Coronary artery (tissue), 2 donors: ENCODE data around the gene ENTHD1.
"Not testable (repeated sequence)": the region's sequence is repeated elsewhere in the genome, so short reads cannot be mapped to it uniquely, and the experiment has no call there.

Source experiments
- DNase-seq: peaks from one replicate; pipeline ENCODE4 v3.0.0-alpha.2; 2017; ENCODE audit warnings: low spot score
- H3K27ac ChIP-seq, 2 donors: fragments of 200-600 bp; sonication (generic); one replicate each; pipeline ENCODE4 v1.5.1; 2016 to 2019
- H3K4me3 ChIP-seq: fragments of 200-600 bp; sonication (generic); 2 replicates; pipeline ENCODE4 v1.5.1; 2016; ENCODE audit warnings: mild to moderate bottlenecking, moderate library complexity
- CTCF ChIP-seq: fragments of 200-600 bp; sonication (generic); IDR thresholded peaks from one replicate; pipeline ENCODE4 v1.5.1; 2019; ENCODE audit warnings: antibody characterized with exemption

The ENTHD1 gene

GRCh38 chr22:39744353-39744752 lies 149.2 kb downstream of the ENTHD1 start:
- no peak for DNase-seq
- Histone ChIP-seq H3K27ac (no peak overlapping the region), H3K4me3 (no peak overlapping the region)
- no peak for TF ChIP-seq CTCF

- Histone ChIP-seq H3K4me3 (no peak overlapping the region), H3K27ac (no peak overlapping the region)
- TF ChIP-seq CTCF = no peak
- no peak for DNase-seq
These were observed 149.6 kb downstream of the ENTHD1 start for GRCh38 chr22:39743935-39744334.

GRCh38 chr22:39739338-39740027 lies 154.1 kb downstream of the ENTHD1 start:
- TF ChIP-seq CTCF = no peak
- no peak for DNase-seq
- no peak overlapping the region for H3K4me3 ChIP-seq
- no peak overlapping the region for H3K27ac ChIP-seq

GRCh38 chr22:39738746-39739145 lies 154.8 kb downstream of the ENTHD1 start:
- DNase-seq = no peak
- Histone ChIP-seq H3K27ac (no peak overlapping the region), H3K4me3 (no peak overlapping the region)
- TF ChIP-seq CTCF = no peak

- H3K27ac ChIP-seq = no peak overlapping the region
- no peak for TF ChIP-seq CTCF
- DNase-seq = no peak
- no peak overlapping the region for H3K4me3 ChIP-seq
These were observed 157.8 kb downstream of the ENTHD1 start for GRCh38 chr22:39735776-39736175.

GRCh38 chr22:39734866-39735265 lies 158.7 kb downstream of the ENTHD1 start:
- TF ChIP-seq CTCF = no peak
- no peak overlapping the region for H3K4me3 ChIP-seq
- no peak overlapping the region for H3K27ac ChIP-seq
- DNase-seq = no peak

GRCh38 chr22:39734046-39734445 lies 159.5 kb downstream of the ENTHD1 start:
- not testable (repeated sequence) for DNase-seq, H3K4me3 ChIP-seq, H3K27ac ChIP-seq
